ENCODE measurements around the gene TRIM61. TPM values are rescaled to one million over a fixed set of nuclear protein-coding genes. Genes with fewer than 3 reads are reported as not detected.
"Not testable (repeated sequence)": the region's sequence is repeated elsewhere in the genome, so short reads cannot be mapped to it uniquely, and the experiment has no call there.

The TRIM61 gene
- polyA plus RNA-seq, 1 donor (not counting 4 experiments of a cell fraction or from before 2014, with no cell fraction given): 0.45 TPM

- H3K9me3 ChIP-seq (ENCODE audit: control insufficient read depth, low read depth, low read length): no peaks in the 10 kb centered on the region
- no peaks in the 10 kb centered on the region for H3K36me3 ChIP-seq (ENCODE audit: control insufficient read depth in 2 of 2, extremely low read depth in 1 of 2, insufficient read depth in 2 of 2, low read length in 2 of 2)
- no peaks in the 10 kb centered on the region for H3K79me2 ChIP-seq (ENCODE audit: control insufficient read depth, insufficient read depth, low read length)
- dilution Hi-C loops (cut with MboI; ENCODE audit: extremely low pct_ligation_motif_present, low sequenced_read_pairs): no loop called here
- no peak overlapping the region for H3K4me2 ChIP-seq (ENCODE audit: control insufficient read depth, extremely low read depth, insufficient read depth, low read depth, low read length)
- H3K9me1 ChIP-seq (ENCODE audit: control insufficient read depth, extremely low read depth, insufficient read depth, low read length): no peaks in the 10 kb centered on the region
- no peaks in the 10 kb centered on the region for H4K20me1 ChIP-seq (ENCODE audit: control insufficient read depth, extremely low read depth, insufficient read depth, low read length)
- H3K4me3 ChIP-seq (ENCODE audit: control insufficient read depth in 2 of 3, extremely low read depth in 1 of 3, insufficient read depth in 2 of 3, low read depth in 1 of 3, low read length in 3 of 3): no peak overlapping the region
- no peak overlapping the region for H3K9ac ChIP-seq (ENCODE audit: control insufficient read depth, extremely low read depth, insufficient read depth, low read length)
- DNase-seq (ENCODE audit: low read depth, low spot score) (no peak), FAIRE-seq (no peak)
- TF ChIP-seq EZH2 (IDR thresholded peaks at IDR 0.05; ENCODE audit: low read length) (no peak), CTCF (optimal IDR thresholded peaks at IDR 0.05 in 1 of 3, IDR thresholded peaks at IDR 0.05 in 1 of 3, conservative IDR thresholded peaks at IDR 0.05 in 1 of 3; ENCODE audit: extremely low read depth in 1 of 3, insufficient read depth in 2 of 3, low read length in 3 of 3) (no peak)
- H3K27ac ChIP-seq (ENCODE audit: control insufficient read depth, insufficient read depth, low read length): no peak overlapping the region
- no peak overlapping the region for H2AFZ ChIP-seq (ENCODE audit: control insufficient read depth, low read length)
- peaks cover 3% of the 10 kb centered on the region for H3K27me3 ChIP-seq (ENCODE audit: control insufficient read depth, extremely low read depth, insufficient read depth, low read length)
- H3K4me1 ChIP-seq (ENCODE audit: control insufficient read depth, extremely low read depth, insufficient read depth, low read length): no peaks in the 10 kb centered on the region
Observed at GRCh38 chr4:164948975-164949374, 28.5 kb downstream of the TRIM61 start.

GRCh38 chr4:164948006-164948405, 29.5 kb downstream of the TRIM61 start:
- dilution Hi-C loops (cut with MboI; ENCODE audit: extremely low pct_ligation_motif_present, low sequenced_read_pairs); H2AFZ ChIP-seq (ENCODE audit: control insufficient read depth, low read length); H3K9me3 ChIP-seq (ENCODE audit: control insufficient read depth, low read depth, low read length); H3K4me1 ChIP-seq (ENCODE audit: control insufficient read depth, extremely low read depth, insufficient read depth, low read length); H3K9me1 ChIP-seq (ENCODE audit: control insufficient read depth, extremely low read depth, insufficient read depth, low read length); H3K79me2 ChIP-seq (ENCODE audit: control insufficient read depth, insufficient read depth, low read length); H3K4me2 ChIP-seq (ENCODE audit: control insufficient read depth, extremely low read depth, insufficient read depth, low read depth, low read length); DNase-seq (ENCODE audit: low read depth, low spot score); H4K20me1 ChIP-seq (ENCODE audit: control insufficient read depth, extremely low read depth, insufficient read depth, low read length); H3K9ac ChIP-seq (ENCODE audit: control insufficient read depth, extremely low read depth, insufficient read depth, low read length); H3K36me3 ChIP-seq (ENCODE audit: control insufficient read depth in 2 of 2, extremely low read depth in 1 of 2, insufficient read depth in 2 of 2, low read length in 2 of 2); H3K27ac ChIP-seq (ENCODE audit: control insufficient read depth, insufficient read depth, low read length); FAIRE-seq; H3K27me3 ChIP-seq (ENCODE audit: control insufficient read depth, extremely low read depth, insufficient read depth, low read length); H3K4me3 ChIP-seq (ENCODE audit: control insufficient read depth in 2 of 3, extremely low read depth in 1 of 3, insufficient read depth in 2 of 3, low read depth in 1 of 3, low read length in 3 of 3): not testable (repeated sequence)

GRCh38 chr4:164946810-164947209, 30.6 kb downstream of the TRIM61 start:
- DNase-seq (ENCODE audit: low read depth, low spot score): no peak
- dilution Hi-C loops (cut with MboI; ENCODE audit: extremely low pct_ligation_motif_present, low sequenced_read_pairs): no loop called here
- H3K4me1 ChIP-seq (ENCODE audit: control insufficient read depth, extremely low read depth, insufficient read depth, low read length): peaks cover 3% of the 10 kb centered on the region

More at GRCh38 chr4:164946810-164947209, 30.6 kb downstream of the TRIM61 start:
- no peak overlapping the region for H3K4me2 ChIP-seq (ENCODE audit: control insufficient read depth, extremely low read depth, insufficient read depth, low read depth, low read length)
- H3K4me3 ChIP-seq (ENCODE audit: control insufficient read depth in 2 of 3, extremely low read depth in 1 of 3, insufficient read depth in 2 of 3, low read depth in 1 of 3, low read length in 3 of 3): no peak overlapping the region
- H3K9ac ChIP-seq (ENCODE audit: control insufficient read depth, extremely low read depth, insufficient read depth, low read length): no peak overlapping the region
- H3K27ac ChIP-seq (ENCODE audit: control insufficient read depth, insufficient read depth, low read length): no peak overlapping the region
- no peaks in the 10 kb centered on the region for H3K79me2 ChIP-seq (ENCODE audit: control insufficient read depth, insufficient read depth, low read length)
- H2AFZ ChIP-seq (ENCODE audit: control insufficient read depth, low read length): no peak overlapping the region
- H3K27me3 ChIP-seq (ENCODE audit: control insufficient read depth, extremely low read depth, insufficient read depth, low read length): peaks cover 3% of the 10 kb centered on the region
- no peak for FAIRE-seq
- no peak for TF ChIP-seq EZH2 (IDR thresholded peaks at IDR 0.05; ENCODE audit: low read length)
- TF ChIP-seq CTCF (optimal IDR thresholded peaks at IDR 0.05 in 1 of 3, IDR thresholded peaks at IDR 0.05 in 1 of 3, conservative IDR thresholded peaks at IDR 0.05 in 1 of 3; ENCODE audit: extremely low read depth in 1 of 3, insufficient read depth in 2 of 3, low read length in 3 of 3): no peak
- H3K36me3 ChIP-seq (ENCODE audit: control insufficient read depth in 2 of 2, extremely low read depth in 1 of 2, insufficient read depth in 2 of 2, low read length in 2 of 2): no peaks in the 10 kb centered on the region
- no peaks in the 10 kb centered on the region for H4K20me1 ChIP-seq (ENCODE audit: control insufficient read depth, extremely low read depth, insufficient read depth, low read length)
- H3K9me1 ChIP-seq (ENCODE audit: control insufficient read depth, extremely low read depth, insufficient read depth, low read length): no peaks in the 10 kb centered on the region
- no peaks in the 10 kb centered on the region for H3K9me3 ChIP-seq (ENCODE audit: control insufficient read depth, low read depth, low read length)

Measured in keratinocyte (primary cell).